ENCODE data around the gene C1QTNF9.
A peak's percentile ranks its signal among the peaks of the same experiment; 100 is the strongest.

The C1QTNF9 gene

GRCh38 chr13:24288870-24289269 lies 20.5 kb upstream of the C1QTNF9 start:
- TF ChIP-seq CTCF (IDR thresholded peaks at IDR 0.05) = no peak
- H3K27ac ChIP-seq = peak overlapping the region; percentile 6 to 53
- DNase-seq (ENCODE audit: low spot score) = no peak
- H3K4me3 ChIP-seq = no peak overlapping the region

DNA sequence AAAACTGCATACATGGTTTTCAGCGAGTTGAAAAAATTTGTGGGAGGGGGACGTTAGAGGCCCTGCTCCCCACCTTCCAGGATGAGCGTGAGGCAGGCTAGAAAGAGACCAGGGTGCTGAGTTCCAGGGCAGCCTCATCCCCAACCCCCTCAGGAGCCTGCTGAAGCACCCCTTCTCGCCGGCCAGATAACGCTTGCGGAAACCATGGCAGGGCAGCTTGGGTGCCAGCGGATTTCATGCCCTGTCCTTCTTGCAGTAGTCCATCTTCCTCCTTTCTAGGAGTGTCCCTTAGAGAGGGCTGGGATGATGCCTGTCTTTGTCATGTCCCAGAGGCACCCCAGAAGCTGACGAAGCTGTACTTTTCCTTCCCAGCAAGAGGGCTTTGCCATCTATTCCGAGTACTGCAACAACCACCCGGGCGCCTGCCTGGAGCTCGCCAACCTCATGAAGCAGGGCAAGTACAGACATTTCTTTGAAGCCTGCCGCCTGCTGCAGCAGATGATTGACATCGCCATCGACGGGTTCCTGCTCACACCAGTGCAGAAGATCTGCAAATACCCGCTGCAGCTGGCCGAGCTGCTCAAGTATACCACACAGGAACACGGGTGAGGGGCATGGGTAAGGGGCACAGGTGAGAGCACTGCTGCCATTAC lies 19.0 kb upstream of the C1QTNF9 start:
- DNase-seq (ENCODE audit: low spot score) = no peak
- Histone ChIP-seq H3K27ac (peak overlapping the region in 1 of 2 donors; percentile 49), H3K4me3 (no peak overlapping the region)
- TF ChIP-seq CTCF (IDR thresholded peaks at IDR 0.05) = no peak

GRCh38 chr13:24292481-24292880 lies 16.9 kb upstream of the C1QTNF9 start:
- no peak for TF ChIP-seq CTCF (IDR thresholded peaks at IDR 0.05)
- Histone ChIP-seq H3K27ac (no peak overlapping the region), H3K4me3 (no peak overlapping the region)
- DNase-seq (ENCODE audit: low spot score) = peak; percentile 0

DNA sequence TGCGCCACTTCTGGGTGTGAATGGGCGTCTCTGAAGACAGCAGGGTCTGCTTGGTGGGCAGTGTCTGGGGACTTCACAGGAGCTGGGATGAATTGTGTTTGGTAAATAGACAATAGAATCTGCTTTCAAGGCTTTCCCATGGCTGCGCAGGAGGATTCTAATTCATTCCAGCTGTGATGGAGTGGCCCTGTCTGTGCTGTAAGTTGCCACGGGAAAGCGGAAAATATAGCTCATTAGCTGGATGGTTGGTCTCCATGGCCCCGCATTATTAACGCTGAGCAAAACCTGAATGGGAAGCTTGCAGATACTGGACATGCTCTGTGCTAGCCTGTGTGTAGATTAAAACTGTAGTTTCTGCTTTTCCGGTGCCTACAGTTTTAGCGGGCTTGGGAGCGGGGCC lies 15.6 kb upstream of the C1QTNF9 start:
- no peak overlapping the region for H3K4me3 ChIP-seq
- no peak for TF ChIP-seq CTCF (IDR thresholded peaks at IDR 0.05)
- no peak overlapping the region for H3K27ac ChIP-seq
- DNase-seq (ENCODE audit: low spot score) = peak; percentile 50

- no peak overlapping the region for H3K4me3 ChIP-seq
- no peak overlapping the region for H3K27ac ChIP-seq
- DNase-seq (ENCODE audit: low spot score) = peak; percentile 61
- no peak for TF ChIP-seq CTCF (IDR thresholded peaks at IDR 0.05)
Measured at GRCh38 chr13:24299488-24300114, 9.8 kb upstream of the C1QTNF9 start.

GRCh38 chr13:24301434-24301833 lies 7.9 kb upstream of the C1QTNF9 start:
- TF ChIP-seq CTCF (IDR thresholded peaks at IDR 0.05) = no peak
- peak; percentile 31 for DNase-seq (ENCODE audit: low spot score)
- Histone ChIP-seq H3K4me3 (no peak overlapping the region), H3K27ac (no peak overlapping the region)

- Histone ChIP-seq H3K4me3 (no peak overlapping the region), H3K27ac (no peak overlapping the region)
- TF ChIP-seq CTCF (IDR thresholded peaks at IDR 0.05) = no peak
- peak; percentile 12 for DNase-seq (ENCODE audit: low spot score)
Measured at GRCh38 chr13:24301911-24302310, 7.5 kb upstream of the C1QTNF9 start.

All from coronary artery (tissue), 2 donors.